HL-60 (cell line): ENCODE results near the gene SERPIND1.

Experiments
- DNase-seq, 2 experiments: peaks; one replicate each; pipeline ENCODE4 v3.0.0-alpha.2; 2010 to 2020; ENCODE audit warnings: low read depth in 1 of 2, low spot score in 1 of 2
- H3K27ac ChIP-seq: fragments of 250-450 bp; sonication (Bioruptor Pico); replicated peaks from 2 replicates; pipeline ENCODE4 v1.5.1; 2020; ENCODE audit warnings: mild to moderate bottlenecking, moderate library complexity
- H3K27me3 ChIP-seq: fragments of 250-450 bp; sonication (Bioruptor Pico); 2 replicates; pipeline ENCODE4 v1.5.1; 2021; ENCODE audit warnings: mild to moderate bottlenecking, moderate library complexity; ENCODE audit not compliant: insufficient read depth, poor library complexity, severe bottlenecking
- H3K4me3 ChIP-seq: replicated peaks from 2 replicates; pipeline ENCODE4 v1.5.1; 2011; ENCODE audit warnings: mild to moderate bottlenecking, control low read depth, low read length; ENCODE audit not compliant: insufficient read depth
- GABPA ChIP-seq: IDR thresholded peaks from 2 replicates; pipeline ENCODE4 v1.6.1; 2012; ENCODE audit warnings: low read depth
- POLR2AphosphoS5 ChIP-seq: IDR thresholded peaks from 2 replicates; pipeline ENCODE4 v1.6.1; 2012; ENCODE audit warnings: low read depth
- REST ChIP-seq: IDR thresholded peaks from 2 replicates; pipeline ENCODE4 v1.6.1; 2012; ENCODE audit warnings: low read depth; ENCODE audit not compliant: insufficient replicate concordance
- SPI1 ChIP-seq: IDR thresholded peaks from 2 replicates; pipeline ENCODE4 v1.6.1; 2012; ENCODE audit warnings: low read depth, mild to moderate bottlenecking, borderline replicate concordance
- TF ChIP-seq, protein P1 (sequence below): IDR thresholded peaks from one replicate; pipeline ENCODE4 v1.5.1; 2011; ENCODE audit warnings: low read length, control low read depth, inconsistent platforms; ENCODE audit not compliant: insufficient read depth

The SERPIND1 gene

GRCh38 chr22:20833225-20833665 lies 59.3 kb downstream of the SERPIND1 start:
- TF ChIP-seq, protein P1, sequence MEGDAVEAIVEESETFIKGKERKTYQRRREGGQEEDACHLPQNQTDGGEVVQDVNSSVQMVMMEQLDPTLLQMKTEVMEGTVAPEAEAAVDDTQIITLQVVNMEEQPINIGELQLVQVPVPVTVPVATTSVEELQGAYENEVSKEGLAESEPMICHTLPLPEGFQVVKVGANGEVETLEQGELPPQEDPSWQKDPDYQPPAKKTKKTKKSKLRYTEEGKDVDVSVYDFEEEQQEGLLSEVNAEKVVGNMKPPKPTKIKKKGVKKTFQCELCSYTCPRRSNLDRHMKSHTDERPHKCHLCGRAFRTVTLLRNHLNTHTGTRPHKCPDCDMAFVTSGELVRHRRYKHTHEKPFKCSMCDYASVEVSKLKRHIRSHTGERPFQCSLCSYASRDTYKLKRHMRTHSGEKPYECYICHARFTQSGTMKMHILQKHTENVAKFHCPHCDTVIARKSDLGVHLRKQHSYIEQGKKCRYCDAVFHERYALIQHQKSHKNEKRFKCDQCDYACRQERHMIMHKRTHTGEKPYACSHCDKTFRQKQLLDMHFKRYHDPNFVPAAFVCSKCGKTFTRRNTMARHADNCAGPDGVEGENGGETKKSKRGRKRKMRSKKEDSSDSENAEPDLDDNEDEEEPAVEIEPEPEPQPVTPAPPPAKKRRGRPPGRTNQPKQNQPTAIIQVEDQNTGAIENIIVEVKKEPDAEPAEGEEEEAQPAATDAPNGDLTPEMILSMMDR: no peak
- TF ChIP-seq REST (no peak), SPI1 (no peak), GABPA (no peak), POLR2AphosphoS5 (no peak)
- Histone ChIP-seq H3K27me3 (no peaks in the 10 kb centered on the region), H3K27ac (no peak overlapping the region), H3K4me3 (no peak overlapping the region)
- DNase-seq: no peak

GRCh38 chr22:20834206-20834605 lies 60.3 kb downstream of the SERPIND1 start:
- Histone ChIP-seq H3K4me3 (no peak overlapping the region), H3K27ac (no peak overlapping the region), H3K27me3 (no peaks in the 10 kb centered on the region)
- TF ChIP-seq SPI1 (no peak), REST (no peak), POLR2AphosphoS5 (no peak), GABPA (no peak)
- TF ChIP-seq, protein P1: no peak
- DNase-seq: no peak

DNA sequence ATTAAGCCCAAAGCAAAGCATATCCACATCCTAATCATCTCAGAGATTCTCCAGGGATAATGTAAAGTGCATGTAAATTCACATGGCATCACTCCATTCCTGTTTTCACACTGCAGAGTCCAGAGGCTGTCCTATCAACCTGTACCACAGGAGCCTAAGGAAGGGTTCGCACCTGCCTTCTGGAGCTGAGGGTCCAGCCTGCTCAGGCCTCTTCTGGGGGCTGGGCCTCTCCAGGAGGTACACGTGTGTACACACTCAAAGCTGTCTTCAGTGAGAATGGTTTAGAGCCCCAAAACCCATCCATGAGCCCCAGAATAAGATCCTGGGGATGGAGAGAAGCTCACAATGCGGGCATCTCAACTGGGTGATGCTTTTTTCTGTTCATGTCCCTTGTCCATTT lies 60.8 kb downstream of the SERPIND1 start:
- no peak for TF ChIP-seq GABPA
- TF ChIP-seq REST: no peak
- no peak for TF ChIP-seq SPI1
- TF ChIP-seq POLR2AphosphoS5: no peak
- TF ChIP-seq, protein P1: no peak
- Histone ChIP-seq H3K27me3 (no peaks in the 10 kb centered on the region), H3K27ac (no peak overlapping the region), H3K4me3 (no peak overlapping the region)
- no peak for DNase-seq
